Skeletal muscle satellite cell (primary cell): Measurements from ENCODE around the gene DLK1.

Experiments used
- H3K27me3 ChIP-seq: 2 replicates; pipeline ENCODE4 v1.7.0; 2013; ENCODE audit warnings: low read length; ENCODE audit not compliant: control insufficient read depth, insufficient read depth
- H3K36me3 ChIP-seq: 2 replicates; pipeline ENCODE4 v1.7.0; 2013; ENCODE audit warnings: mild to moderate bottlenecking, control low read depth, low read length; ENCODE audit not compliant: insufficient read depth
- H3K4me1 ChIP-seq: 2 replicates; pipeline ENCODE4 v1.7.0; 2013; ENCODE audit warnings: low read length; ENCODE audit not compliant: control insufficient read depth, insufficient read depth
- H3K4me2 ChIP-seq: 2 replicates; pipeline ENCODE4 v1.7.0; 2013; ENCODE audit warnings: mild to moderate bottlenecking, low read length
- H3K4me3 ChIP-seq: 2 replicates; pipeline ENCODE4 v1.7.0; 2013; ENCODE audit warnings: low read length
- H3K9ac ChIP-seq: 2 replicates; pipeline ENCODE4 v1.7.0; 2013; ENCODE audit warnings: mild to moderate bottlenecking, low read depth, low read length, moderate library complexity
- H3K9me3 ChIP-seq: replicated peaks from 2 replicates; pipeline ENCODE4 v1.7.0; 2013; ENCODE audit warnings: mild to moderate bottlenecking, control low read depth, low read length

Gene DLK1

DNA sequence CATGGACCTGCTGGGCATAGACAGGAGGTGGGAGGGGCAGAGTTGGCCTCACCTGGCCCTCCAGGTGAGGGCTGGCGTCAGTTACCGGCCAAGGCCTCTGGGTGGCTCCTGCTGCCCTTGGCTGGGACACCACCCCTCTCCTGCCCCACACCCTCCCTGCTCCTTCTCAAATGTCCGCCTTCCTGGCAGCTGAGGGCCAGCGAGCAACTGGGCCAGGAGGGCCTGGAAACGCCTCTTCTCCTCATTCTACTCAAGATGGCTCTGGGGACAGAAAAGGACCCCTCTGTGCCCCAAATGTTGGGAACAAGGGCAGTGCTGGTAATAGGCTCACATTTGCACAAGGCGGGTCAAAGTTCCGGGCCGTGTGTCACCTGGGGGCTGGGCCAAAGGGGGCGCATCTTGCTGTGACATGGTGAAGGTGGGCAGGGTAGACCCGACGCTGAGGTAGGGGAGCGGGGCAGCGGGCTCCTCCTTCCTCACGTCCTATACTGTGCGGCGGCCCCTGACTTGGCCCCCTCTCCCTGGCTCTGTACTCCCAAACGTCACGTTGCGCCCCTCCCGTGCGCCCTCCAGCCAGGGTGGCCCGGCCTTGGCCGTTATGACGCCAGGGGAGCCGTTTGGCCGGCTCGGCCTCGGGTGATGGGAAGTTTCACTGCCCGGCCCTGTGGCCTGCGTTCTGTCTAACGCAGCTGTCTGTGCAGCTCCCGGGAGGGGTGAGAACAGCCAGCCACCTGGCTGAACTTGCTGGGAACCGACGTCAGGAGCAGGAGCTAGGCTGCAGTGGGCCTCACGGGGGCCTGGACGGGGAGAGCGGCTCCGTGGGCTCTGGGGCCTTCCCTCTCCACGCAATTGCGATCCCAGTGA, 18.0 kb upstream of the DLK1 start:
- Histone ChIP-seq H3K9ac (peak overlapping the region; percentile 35), H3K4me3 (no peak overlapping the region), H3K4me1 (no peaks in the 10 kb centered on the region)

DNA sequence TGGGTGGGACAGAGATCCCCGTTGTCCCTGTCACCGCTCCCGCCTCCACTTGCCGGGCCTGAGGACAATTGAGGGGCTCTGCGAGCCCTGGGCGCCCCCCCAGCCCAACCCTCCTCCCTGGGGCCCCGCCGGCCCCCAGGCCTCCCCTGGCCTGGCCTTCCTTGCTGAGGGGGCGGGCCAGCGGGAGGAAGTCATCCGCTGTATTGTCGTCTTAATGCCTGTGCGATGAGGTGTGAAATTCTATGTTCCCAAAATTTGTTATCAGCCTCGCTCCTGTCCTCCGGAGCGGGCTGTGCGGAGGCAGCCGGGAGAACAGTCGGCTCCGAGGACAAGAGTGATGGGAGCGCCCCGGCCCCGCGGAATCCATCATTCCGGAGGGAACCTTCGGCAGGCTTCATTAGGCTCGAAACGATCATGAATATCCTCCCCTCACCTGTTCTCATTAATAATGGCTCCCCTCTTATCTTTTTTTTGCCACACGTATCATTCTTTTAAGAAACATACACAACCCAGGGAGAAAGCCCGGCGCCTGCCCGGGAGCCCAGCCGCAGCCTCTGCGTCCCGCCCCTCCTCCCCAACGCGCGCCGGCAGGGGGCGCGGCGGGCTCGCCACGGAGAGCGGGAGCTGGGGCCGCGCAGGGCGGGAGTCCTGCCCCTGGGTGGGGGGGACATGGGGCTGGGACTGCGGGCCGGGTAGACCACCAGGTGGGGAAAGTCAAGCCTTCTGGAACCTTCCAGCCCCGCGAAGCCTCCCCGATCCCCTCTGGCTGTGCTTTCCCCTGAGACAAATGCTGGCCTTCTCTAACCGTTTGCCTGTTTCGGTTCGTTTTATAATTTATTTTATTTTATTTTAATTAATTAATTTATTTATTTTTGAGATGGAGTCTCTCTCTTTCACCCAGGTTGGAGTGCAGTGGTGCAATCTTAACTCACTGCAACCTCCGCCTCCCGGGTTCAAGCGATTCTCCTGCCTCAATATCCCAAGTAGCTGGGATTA, 17.1 kb upstream of the DLK1 start:
- H3K4me3 ChIP-seq: peak overlapping the region; percentile 60

More for the DNA sequence above, 18.0 kb upstream of the DLK1 start:
- H3K4me2 ChIP-seq: peak overlapping the region; percentile 83
- H3K27me3 ChIP-seq: peaks cover 57% of the 10 kb centered on the region
- H3K9me3 ChIP-seq: no peaks in the 10 kb centered on the region
- no peaks in the 10 kb centered on the region for H3K36me3 ChIP-seq

DNA sequence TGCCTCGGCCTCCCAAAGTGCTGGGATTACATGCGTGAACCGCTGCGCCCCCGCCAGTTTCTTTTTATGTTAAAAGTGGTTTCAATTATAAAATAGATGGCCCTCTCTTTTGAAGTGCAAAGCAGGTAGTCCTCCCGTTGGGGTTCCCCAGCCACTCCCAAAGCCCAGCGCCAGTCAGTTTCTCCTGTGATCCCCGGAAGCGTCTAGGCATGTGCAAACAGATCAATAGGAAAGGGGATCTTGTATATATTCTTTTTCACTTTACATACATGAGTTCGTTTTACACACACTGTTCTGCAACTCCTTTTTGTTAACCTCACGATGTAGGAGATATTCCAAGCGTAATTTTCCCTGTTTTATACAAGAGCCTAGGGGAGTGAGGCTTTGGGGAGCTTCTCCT, 16.3 kb upstream of the DLK1 start:
- Histone ChIP-seq H3K4me2 (no peak overlapping the region), H3K36me3 (no peaks in the 10 kb centered on the region), H3K9ac (no peak overlapping the region), H3K27me3 (peaks cover 61% of the 10 kb centered on the region), H3K9me3 (no peaks in the 10 kb centered on the region), H3K4me1 (peaks cover 6% of the 10 kb centered on the region), H3K4me3 (no peak overlapping the region)

More for the DNA sequence above, 17.1 kb upstream of the DLK1 start:
- Histone ChIP-seq H3K4me2 (peak overlapping the region; percentile 83), H3K27me3 (peaks cover 57% of the 10 kb centered on the region), H3K4me1 (peaks cover 6% of the 10 kb centered on the region), H3K36me3 (no peaks in the 10 kb centered on the region), H3K9me3 (no peaks in the 10 kb centered on the region), H3K9ac (peak overlapping the region; percentile 35)

DNA sequence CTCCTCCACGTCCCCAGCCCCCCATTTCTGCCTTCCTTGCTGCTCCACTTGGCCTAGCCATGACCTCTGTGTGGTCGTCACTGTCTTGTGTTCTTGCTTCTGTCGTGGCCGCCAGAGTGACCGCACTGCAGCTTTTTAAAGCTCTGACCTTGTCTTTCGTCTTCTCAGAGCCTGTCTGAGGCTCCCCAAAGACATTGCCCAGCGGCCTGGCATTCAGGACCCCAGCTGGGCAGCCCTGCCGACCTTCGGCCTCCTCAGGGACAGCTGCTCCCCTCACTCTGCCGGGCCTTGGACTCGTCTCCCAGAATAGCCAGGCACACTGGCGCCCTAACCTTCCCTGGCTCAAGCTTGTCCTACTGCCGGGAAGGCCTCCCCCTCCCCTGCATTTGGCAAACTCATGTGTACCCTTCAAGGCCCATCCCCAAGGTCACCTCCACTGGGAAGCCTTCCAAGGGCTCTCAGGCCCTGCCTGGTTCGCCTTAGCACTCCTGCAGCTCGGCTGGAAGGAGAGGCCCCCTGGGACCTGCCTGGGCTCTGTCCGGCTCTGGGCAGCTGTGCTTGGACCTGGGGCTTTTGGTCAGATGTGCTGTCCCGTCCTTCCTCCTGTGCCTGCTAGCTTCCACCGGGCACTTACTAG, 15.7 kb upstream of the DLK1 start:
- H3K9me3 ChIP-seq: no peaks in the 10 kb centered on the region
- H3K4me3 ChIP-seq: no peak overlapping the region
- peaks cover 65% of the 10 kb centered on the region for H3K27me3 ChIP-seq
- no peak overlapping the region for H3K4me2 ChIP-seq
- H3K36me3 ChIP-seq: no peaks in the 10 kb centered on the region
- H3K9ac ChIP-seq: no peak overlapping the region
- H3K4me1 ChIP-seq: peaks cover 6% of the 10 kb centered on the region

DNA sequence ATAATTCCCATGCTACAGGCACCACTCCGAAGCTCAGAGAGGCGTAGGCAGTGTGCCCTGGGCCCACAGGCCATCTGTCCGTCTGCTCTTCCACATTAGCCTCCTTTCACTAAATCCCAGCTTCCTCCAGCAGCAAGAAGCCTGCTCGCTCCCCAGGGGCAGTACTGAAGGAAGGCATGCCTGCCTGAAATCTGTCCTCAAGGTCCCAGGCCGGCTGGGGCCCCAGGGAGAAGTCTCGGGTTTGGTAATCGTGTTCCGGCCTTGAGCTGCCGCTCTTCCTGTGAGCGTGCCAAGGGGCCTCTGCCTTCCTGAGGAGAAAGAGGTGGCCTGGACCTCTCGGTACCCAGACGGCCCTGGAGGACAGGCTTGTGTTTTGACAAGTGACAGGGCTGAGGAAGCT, 15.2 kb upstream of the DLK1 start:
- Histone ChIP-seq H3K4me3 (no peak overlapping the region), H3K27me3 (peaks cover 66% of the 10 kb centered on the region), H3K36me3 (no peaks in the 10 kb centered on the region), H3K4me2 (no peak overlapping the region), H3K9me3 (no peaks in the 10 kb centered on the region), H3K9ac (no peak overlapping the region), H3K4me1 (peaks cover 6% of the 10 kb centered on the region)

DNA sequence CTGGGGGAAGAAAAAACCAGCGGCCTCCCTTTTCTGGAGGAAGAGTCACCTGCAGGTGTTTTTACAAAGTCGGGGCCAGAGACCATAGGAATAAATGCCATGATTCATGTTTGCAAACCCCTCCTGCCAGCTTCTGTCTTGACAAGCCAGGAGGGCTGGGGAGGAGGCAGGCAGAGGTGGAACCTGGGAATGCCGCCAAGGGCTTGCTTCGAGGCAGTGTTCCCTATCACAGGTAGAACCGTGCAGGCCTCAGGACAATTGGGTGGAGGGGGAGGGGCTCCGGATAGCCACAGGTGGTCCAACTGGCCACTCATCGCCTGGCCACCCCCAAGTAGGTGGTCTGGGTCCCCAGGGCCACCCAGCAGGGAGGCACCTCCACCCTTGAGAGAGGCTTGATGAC, 14.2 kb upstream of the DLK1 start:
- H3K9me3 ChIP-seq: no peaks in the 10 kb centered on the region
- H3K27me3 ChIP-seq: peaks cover 67% of the 10 kb centered on the region
- H3K36me3 ChIP-seq: no peaks in the 10 kb centered on the region
- no peak overlapping the region for H3K4me2 ChIP-seq
- no peak overlapping the region for H3K9ac ChIP-seq
- peaks cover 6% of the 10 kb centered on the region for H3K4me1 ChIP-seq
- no peak overlapping the region for H3K4me3 ChIP-seq

DNA sequence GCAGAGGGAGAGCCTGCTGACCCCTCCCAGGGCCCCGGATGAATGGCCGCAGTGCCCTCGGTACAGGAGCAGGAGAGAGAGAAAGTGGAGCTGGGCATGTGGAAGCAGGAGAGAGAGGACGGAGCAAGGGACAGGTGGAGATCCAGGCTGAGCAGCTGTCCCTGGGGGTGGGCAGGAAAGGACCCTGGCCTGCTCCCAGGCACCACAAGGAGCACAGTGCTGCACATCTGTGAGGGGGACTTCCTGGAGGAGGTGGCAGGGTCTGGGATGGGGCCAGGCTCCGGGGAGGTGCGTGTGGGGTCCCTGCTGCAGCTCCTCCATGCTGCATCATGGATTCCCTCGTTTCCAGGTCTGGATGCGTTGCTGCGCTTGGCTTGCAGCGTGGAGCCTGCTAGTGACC, 13.0 kb upstream of the DLK1 start:
- H3K27me3 ChIP-seq: peaks cover 72% of the 10 kb centered on the region
- H3K9ac ChIP-seq: no peak overlapping the region
- no peak overlapping the region for H3K4me2 ChIP-seq
- peaks cover 6% of the 10 kb centered on the region for H3K4me1 ChIP-seq
- H3K9me3 ChIP-seq: no peaks in the 10 kb centered on the region
- H3K4me3 ChIP-seq: no peak overlapping the region
- no peaks in the 10 kb centered on the region for H3K36me3 ChIP-seq

DNA sequence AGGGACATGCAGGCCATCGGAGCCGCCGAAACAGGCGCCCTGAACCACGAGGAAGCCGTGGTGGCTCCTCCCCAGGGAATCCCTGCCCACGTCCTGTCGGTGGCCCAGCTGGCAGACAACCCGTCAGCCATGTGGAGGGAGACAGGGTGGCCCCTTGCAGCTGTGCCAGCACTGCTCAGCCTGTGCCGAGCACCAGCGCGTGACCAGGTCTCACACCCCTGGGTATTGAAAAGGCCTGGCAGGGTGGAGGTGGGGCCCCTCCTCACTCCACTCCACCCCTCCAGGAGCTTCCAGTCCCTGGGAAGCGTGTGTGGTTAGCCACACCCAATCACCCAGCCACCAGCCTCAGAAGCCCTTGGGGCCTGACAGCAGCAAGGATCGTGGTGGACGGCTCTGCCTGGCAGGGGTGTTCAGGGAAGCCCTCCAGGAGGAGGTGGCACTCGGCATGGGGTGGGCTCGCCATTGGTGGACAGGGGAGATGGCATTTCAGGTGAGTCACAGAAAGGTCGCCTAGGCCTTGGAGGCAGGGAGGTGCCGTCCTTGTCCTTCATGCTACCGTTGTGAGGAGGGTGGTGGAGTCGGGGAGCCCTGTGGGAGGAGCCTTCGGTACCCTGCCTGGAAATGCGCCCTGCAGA, 12.3 kb upstream of the DLK1 start:
- no peak overlapping the region for H3K4me3 ChIP-seq
- peaks cover 77% of the 10 kb centered on the region for H3K27me3 ChIP-seq
- no peak overlapping the region for H3K9ac ChIP-seq
- H3K9me3 ChIP-seq: no peaks in the 10 kb centered on the region
- no peaks in the 10 kb centered on the region for H3K36me3 ChIP-seq
- H3K4me1 ChIP-seq: peaks cover 6% of the 10 kb centered on the region
- no peak overlapping the region for H3K4me2 ChIP-seq

DNA sequence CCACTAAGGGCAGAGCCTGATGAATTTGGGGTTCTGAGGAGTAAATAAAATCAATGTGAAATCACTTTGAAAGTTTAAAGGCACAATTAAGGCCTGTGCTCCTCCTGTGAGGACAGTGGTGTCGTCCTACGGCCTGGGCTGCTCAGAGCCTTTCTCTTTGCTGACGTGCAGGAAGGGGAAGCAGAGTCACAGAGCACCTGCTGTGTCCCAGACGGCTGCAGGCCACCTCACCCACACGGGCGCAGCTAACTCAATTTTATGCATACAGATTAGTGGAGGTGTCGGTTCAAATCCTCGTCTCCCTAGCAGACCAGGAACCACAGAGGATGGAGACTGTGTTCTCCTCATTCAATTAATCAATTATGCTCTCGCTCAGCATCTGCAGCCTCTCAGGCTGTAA, 11.4 kb upstream of the DLK1 start:
- Histone ChIP-seq H3K4me2 (no peak overlapping the region), H3K9me3 (no peaks in the 10 kb centered on the region), H3K27me3 (peaks cover 83% of the 10 kb centered on the region), H3K9ac (no peak overlapping the region), H3K4me1 (peaks cover 6% of the 10 kb centered on the region), H3K4me3 (no peak overlapping the region), H3K36me3 (no peaks in the 10 kb centered on the region)

DNA sequence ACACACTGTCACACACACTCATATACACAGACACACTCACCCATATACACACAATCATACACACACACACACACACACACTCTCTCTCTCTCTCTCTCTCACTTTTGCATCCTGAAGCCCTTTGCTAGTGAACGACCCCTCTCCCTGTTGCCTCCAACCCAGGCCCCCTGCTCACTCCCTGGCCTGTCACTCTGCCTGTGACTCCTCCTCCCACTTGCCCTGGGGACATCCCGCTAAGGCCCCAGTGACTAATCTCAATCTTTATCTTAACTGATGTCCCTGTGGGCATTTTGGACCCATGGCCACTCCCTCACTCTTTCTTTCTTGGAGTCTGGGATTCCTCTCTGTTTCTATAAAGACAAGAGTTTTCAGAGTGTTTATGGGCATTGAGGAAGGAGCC, 10.9 kb upstream of the DLK1 start:
- Histone ChIP-seq H3K27me3 (peaks cover 86% of the 10 kb centered on the region), H3K4me3 (no peak overlapping the region), H3K9me3 (no peaks in the 10 kb centered on the region), H3K9ac (no peak overlapping the region), H3K36me3 (no peaks in the 10 kb centered on the region), H3K4me2 (no peak overlapping the region), H3K4me1 (peaks cover 6% of the 10 kb centered on the region)

DNA sequence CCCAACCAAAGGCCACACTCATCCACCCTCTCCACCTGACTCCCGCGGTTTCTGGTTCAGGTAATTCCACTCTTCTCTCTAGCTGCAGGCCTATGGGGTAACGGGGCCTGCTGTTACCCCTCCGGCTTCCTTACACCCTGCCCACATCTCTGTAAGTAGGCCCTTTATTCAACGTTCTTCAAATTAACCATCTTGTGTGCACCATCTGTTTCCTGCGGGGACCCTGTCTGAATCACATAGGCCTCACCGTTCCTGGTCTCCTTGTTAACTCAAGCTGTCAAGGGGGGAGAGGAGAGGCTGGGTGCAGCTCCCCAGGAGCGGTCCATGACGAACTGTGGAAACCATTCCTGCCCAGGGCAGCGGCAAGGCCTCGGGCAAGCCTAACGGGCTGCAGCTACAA, 9.3 kb upstream of the DLK1 start:
- no peaks in the 10 kb centered on the region for H3K9me3 ChIP-seq
- no peak overlapping the region for H3K4me3 ChIP-seq
- no peak overlapping the region for H3K4me2 ChIP-seq
- H3K4me1 ChIP-seq: peaks cover 6% of the 10 kb centered on the region
- H3K36me3 ChIP-seq: no peaks in the 10 kb centered on the region
- H3K9ac ChIP-seq: no peak overlapping the region
- H3K27me3 ChIP-seq: peaks cover 87% of the 10 kb centered on the region
